KOPT-K1 (cell line): Measurements from ENCODE around the gene MED9.

ENCODE experiments used
- H3K27ac ChIP-seq: fragments of 200-600 bp; sonication (generic); 2 replicates; pipeline ENCODE4 v1.5.1; 2016; ENCODE audit warnings: antibody characterized with exemption, mild to moderate bottlenecking, low read depth, low read length; ENCODE audit not compliant: poor library complexity, severe bottlenecking
- H3K36me3 ChIP-seq: fragments of 200-600 bp; sonication (generic); 2 replicates; pipeline ENCODE4 v1.5.1; 2017; ENCODE audit warnings: antibody characterized with exemption, mild to moderate bottlenecking, low read length, moderate library complexity; ENCODE audit not compliant: insufficient read depth
- H3K9me3 ChIP-seq: fragments of 200-600 bp; sonication (generic); 2 replicates; pipeline ENCODE4 v1.5.1; 2017; ENCODE audit warnings: antibody characterized with exemption, low read length, mild to moderate bottlenecking; ENCODE audit not compliant: insufficient read depth, poor library complexity, severe bottlenecking

Gene MED9

DNA sequence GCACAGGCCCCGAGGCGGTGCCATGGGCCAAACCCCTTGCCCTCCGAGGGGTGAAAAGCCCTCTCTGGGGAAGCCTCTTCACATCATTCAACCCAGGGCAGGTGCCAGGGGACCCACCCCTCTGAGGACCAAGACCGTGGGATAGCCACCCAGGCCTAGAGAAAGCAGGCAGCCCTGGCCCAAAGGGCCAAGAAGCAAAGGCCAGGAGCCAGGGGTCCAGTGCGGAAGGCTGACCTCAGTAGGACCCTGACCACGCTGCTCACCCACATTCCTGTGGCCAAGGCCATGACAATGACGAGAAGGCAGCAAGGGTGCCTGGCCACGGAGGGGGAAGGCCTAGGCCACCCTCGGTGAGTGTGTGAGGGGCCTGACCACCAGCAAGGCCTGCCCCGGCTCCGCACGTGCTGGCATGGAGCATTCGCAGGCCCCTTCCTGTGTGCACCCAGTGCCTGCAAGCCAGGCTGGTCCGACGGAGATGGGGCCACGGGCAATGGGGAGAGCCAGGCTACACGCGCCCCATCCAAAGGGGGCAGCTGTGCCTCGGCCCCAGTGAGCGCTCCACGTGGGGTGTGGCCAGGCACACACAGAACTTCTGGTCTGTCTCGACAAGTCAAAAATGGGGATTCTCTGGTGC is 43.9 kb downstream of the MED9 start:
- Histone ChIP-seq H3K27ac (no peak overlapping the region), H3K9me3 (no peaks in the 10 kb centered on the region), H3K36me3 (no peaks in the 10 kb centered on the region)

DNA sequence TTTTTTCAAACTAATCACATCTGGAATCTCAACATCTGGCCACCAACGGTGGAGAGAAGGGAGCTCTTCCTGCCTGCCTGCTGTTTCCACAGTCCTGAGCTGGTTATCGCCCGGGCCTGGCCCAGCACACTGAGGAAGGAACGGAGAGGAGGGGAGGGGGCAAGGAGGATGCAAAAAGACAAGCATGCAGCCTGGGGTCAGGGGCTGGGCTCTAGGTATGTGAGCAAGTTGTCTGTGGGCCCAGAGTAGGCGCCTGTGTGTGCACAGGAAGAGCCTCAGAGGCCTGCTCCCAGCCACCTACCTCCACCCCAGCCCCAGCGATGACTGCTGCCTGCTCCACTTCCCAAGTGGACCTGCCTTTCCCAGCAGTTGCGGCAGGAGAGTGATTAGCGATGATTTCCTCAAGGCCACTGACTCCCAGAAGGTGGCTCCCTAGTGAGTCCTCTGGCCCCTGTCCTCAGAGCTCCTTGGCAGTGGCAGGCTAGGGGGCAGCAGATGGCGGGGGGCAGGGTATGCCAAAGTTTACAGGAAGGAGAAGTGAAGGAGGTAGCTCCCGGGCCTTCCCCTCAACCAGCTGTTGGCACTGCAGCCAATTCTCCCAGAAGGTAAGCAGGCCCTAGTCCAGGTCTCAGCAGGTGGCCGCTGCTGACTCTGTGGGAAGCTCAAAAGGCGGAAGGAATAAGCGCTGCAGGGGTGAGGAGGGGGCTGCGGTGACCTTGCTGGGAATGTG is 46.4 kb downstream of the MED9 start:
- Histone ChIP-seq H3K27ac (no peak overlapping the region), H3K36me3 (no peaks in the 10 kb centered on the region), H3K9me3 (no peaks in the 10 kb centered on the region)

GRCh38 chr17:17523731-17524490 is 47.1 kb downstream of the MED9 start:
- H3K9me3 ChIP-seq, result no peaks in the 10 kb centered on the region
- H3K36me3 ChIP-seq, result no peaks in the 10 kb centered on the region
- no peak overlapping the region for H3K27ac ChIP-seq

DNA sequence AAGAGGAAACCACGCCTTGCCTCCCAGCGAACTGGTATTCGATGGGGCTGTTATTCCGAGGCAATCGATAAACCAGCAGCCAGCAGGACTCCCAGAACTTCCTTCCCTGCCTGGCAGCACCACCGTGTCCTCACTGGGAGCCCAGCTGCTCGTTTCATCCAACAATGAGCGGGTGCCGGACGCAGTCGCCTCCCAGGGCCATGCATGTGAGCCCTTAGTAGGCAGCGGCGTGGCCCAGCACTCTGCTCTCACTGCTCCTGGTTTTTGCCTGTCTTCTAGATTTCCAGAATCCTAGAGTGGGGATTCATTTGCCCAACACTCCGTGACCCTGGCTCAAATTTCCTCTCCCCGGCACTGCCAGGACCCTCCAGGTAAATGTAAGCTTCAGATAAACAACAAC is 48.5 kb downstream of the MED9 start:
- Histone ChIP-seq H3K27ac (no peak overlapping the region), H3K9me3 (no peaks in the 10 kb centered on the region)

GRCh38 chr17:17525956-17526355 is 49.2 kb downstream of the MED9 start:
- no peaks in the 10 kb centered on the region for H3K9me3 ChIP-seq
- no peaks in the 10 kb centered on the region for H3K36me3 ChIP-seq
- H3K27ac ChIP-seq, result no peak overlapping the region

More for the DNA sequence above, 48.5 kb downstream of the MED9 start:
- H3K36me3 ChIP-seq, result no peaks in the 10 kb centered on the region

- Histone ChIP-seq H3K36me3 (no peaks in the 10 kb centered on the region), H3K9me3 (no peaks in the 10 kb centered on the region), H3K27ac (no peak overlapping the region)
Observed at GRCh38 chr17:17526369-17526768, 49.6 kb downstream of the MED9 start.

DNA sequence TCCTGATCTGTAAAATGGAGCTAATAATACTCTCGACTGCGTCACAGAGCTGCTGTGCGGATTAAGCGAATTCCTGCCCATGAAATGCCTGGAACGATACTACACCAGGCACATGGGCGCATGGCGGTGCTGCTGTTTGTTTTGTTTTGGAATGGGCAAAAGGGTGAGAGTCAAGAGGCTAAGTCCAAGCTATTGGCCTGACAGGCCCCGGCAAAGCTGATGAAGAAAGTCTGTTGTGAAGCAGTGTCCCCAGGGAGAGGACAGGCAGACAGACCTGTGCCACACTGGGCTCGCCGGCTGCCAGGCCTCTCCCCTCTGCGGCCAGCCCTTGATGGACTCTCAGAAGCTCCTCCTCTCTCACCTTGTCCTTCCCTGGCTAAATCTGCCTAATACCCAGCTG is 50.7 kb downstream of the MED9 start:
- no peaks in the 10 kb centered on the region for H3K36me3 ChIP-seq
- no peak overlapping the region for H3K27ac ChIP-seq
- H3K9me3 ChIP-seq, result no peaks in the 10 kb centered on the region

- Histone ChIP-seq H3K36me3 (no peaks in the 10 kb centered on the region), H3K9me3 (no peaks in the 10 kb centered on the region), H3K27ac (no peak overlapping the region)
Observed at GRCh38 chr17:17527956-17528500, 51.2 kb downstream of the MED9 start.

GRCh38 chr17:17528696-17529652 is 52.2 kb downstream of the MED9 start:
- Histone ChIP-seq H3K9me3 (no peaks in the 10 kb centered on the region), H3K27ac (no peak overlapping the region), H3K36me3 (no peaks in the 10 kb centered on the region)

- H3K36me3 ChIP-seq, result no peaks in the 10 kb centered on the region
Observed at GRCh38 chr17:17531156-17531555, 54.4 kb downstream of the MED9 start.

GRCh38 chr17:17532991-17533390 is 56.2 kb downstream of the MED9 start:
- H3K36me3 ChIP-seq, result no peaks in the 10 kb centered on the region
- H3K9me3 ChIP-seq, result no peaks in the 10 kb centered on the region
- H3K27ac ChIP-seq, result no peak overlapping the region

More at GRCh38 chr17:17531156-17531555, 54.4 kb downstream of the MED9 start:
- Histone ChIP-seq H3K27ac (no peak overlapping the region), H3K9me3 (no peaks in the 10 kb centered on the region)

DNA sequence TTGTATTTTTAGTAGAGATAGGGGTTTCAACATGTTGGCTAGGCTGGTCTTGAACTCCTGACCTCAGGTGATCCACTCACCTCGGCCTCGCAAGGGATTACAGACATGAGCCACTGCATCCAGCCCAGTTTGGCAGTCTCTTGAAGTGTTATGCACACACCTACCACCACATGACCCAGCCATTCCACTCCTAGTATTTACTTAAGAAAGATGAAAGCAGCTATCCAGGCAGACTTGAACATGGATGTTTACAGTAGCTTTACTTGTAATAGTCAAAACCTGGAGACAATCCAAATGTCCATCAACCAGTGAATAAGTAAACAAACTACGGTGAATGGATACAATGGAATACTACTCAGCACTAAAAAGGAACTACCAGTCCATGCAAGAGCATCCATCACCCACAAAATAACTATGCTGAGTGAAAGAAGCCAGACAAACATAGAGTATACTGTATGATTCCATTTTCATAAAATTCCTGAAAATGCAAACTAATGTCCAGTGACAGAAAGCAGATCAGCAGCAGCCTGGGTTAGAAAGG is 57.2 kb downstream of the MED9 start:
- H3K9me3 ChIP-seq, result no peaks in the 10 kb centered on the region
- no peaks in the 10 kb centered on the region for H3K36me3 ChIP-seq
- H3K27ac ChIP-seq, result no peak overlapping the region

- no peak overlapping the region for H3K27ac ChIP-seq
- H3K9me3 ChIP-seq, result no peaks in the 10 kb centered on the region
Observed at GRCh38 chr17:17535957-17536356, 59.2 kb downstream of the MED9 start.

DNA sequence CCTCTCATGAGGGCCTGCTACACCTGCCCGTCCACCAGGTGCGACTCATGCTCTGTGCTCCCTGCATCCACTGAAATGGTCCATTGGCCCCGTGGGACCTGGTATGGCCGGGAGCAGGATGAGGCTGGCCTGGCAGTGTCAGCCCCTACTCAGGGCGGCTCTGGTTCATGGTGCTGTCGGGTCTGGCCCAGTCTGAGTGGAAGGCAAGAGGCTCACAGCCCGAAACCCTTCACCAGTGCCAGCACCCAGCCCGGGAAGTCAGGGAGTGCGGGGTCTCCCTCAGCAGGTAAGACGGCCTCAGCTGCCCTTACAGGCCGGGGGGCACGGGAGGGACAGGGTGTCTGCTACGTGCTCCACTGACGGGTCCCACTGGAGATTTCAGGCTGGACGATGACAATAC is 59.9 kb downstream of the MED9 start:
- no peaks in the 10 kb centered on the region for H3K36me3 ChIP-seq
- H3K9me3 ChIP-seq, result no peaks in the 10 kb centered on the region
- no peak overlapping the region for H3K27ac ChIP-seq

More at GRCh38 chr17:17535957-17536356, 59.2 kb downstream of the MED9 start:
- no peaks in the 10 kb centered on the region for H3K36me3 ChIP-seq
